K562 (cell line): ENCODE data around the gene TRIM45. TPM values are rescaled to one million over a fixed set of nuclear protein-coding genes. Genes with fewer than 3 reads are reported as not detected.

Source experiments
- ARID1B ChIP-seq: fragments of 450-650 bp; IDR thresholded peaks from 2 replicates; pipeline ENCODE4 v1.6.1; 2016; ENCODE audit warnings: antibody characterized with exemption, mild to moderate bottlenecking, inconsistent platforms
- ASH1L ChIP-seq: fragments of 450-650 bp; IDR thresholded peaks from 2 replicates; pipeline ENCODE4 v1.6.1; 2018; ENCODE audit warnings: borderline replicate concordance, mild to moderate bottlenecking, low read depth; ENCODE audit not compliant: partially characterized antibody
- CSDE1 ChIP-seq, 2 experiments: fragments of 450-650 bp; IDR thresholded peaks; 2 replicates each; pipeline ENCODE4 v1.6.1; 2016; ENCODE audit warnings: mild to moderate bottlenecking in 1 of 2
- DMBX1 ChIP-seq: fragments of 250-450 bp; sonication (Bioruptor Pico); IDR thresholded peaks from 2 replicates; pipeline ENCODE4 v1.8.0; 2022; ENCODE audit warnings: inconsistent platforms, mild to moderate bottlenecking, moderate library complexity, borderline replicate concordance
- E2F3 ChIP-seq: fragments of 250-450 bp; sonication (Bioruptor Pico); IDR thresholded peaks from 2 replicates; pipeline ENCODE4 v1.4.0; 2020; ENCODE audit warnings: mild to moderate bottlenecking
- EP400 ChIP-seq: fragments of 450-650 bp; IDR thresholded peaks from 2 replicates; pipeline ENCODE4 v1.6.1; 2017; ENCODE audit warnings: antibody characterized with exemption, mild to moderate bottlenecking, moderate library complexity
- ETS2 ChIP-seq: IDR thresholded peaks from 2 replicates; pipeline ENCODE4 v1.6.1; 2016; ENCODE audit warnings: borderline replicate concordance, missing genetic modification characterization, mild to moderate bottlenecking, moderate library complexity, missing compliant biosample characterization; ENCODE audit not compliant: poor library complexity, severe bottlenecking
- HDAC3 ChIP-seq: fragments of 450-650 bp; IDR thresholded peaks from 2 replicates; pipeline ENCODE4 v1.6.1; 2018; ENCODE audit warnings: borderline replicate concordance, mild to moderate bottlenecking, moderate library complexity; ENCODE audit not compliant: partially characterized antibody
- HNRNPL ChIP-seq: fragments of 200-400 bp; formaldehyde crosslinking; IDR thresholded peaks from 2 replicates; pipeline ENCODE4 v1.6.1; 2017; ENCODE audit warnings: low read depth, mild to moderate bottlenecking, low read length
- KLF6 ChIP-seq: fragments of 250-450 bp; sonication (Bioruptor Pico); IDR thresholded peaks from 2 replicates; pipeline ENCODE4 v1.4.0; 2020; ENCODE audit warnings: mild to moderate bottlenecking, moderate library complexity, borderline replicate concordance
- NR3C1 ChIP-seq: sonication (generic); formaldehyde crosslinking; IDR thresholded peaks from 2 replicates; pipeline ENCODE4 v1.8.1; 2022; ENCODE audit warnings: missing genetic modification reagents
- OTX1 ChIP-seq: fragments of 450-650 bp; formaldehyde crosslinking; IDR thresholded peaks from 2 replicates; pipeline ENCODE4 v1.4.0; 2022; ENCODE audit warnings: mild to moderate bottlenecking
- PHB ChIP-seq: fragments of 250-450 bp; sonication (Bioruptor Pico); IDR thresholded peaks from 2 replicates; pipeline ENCODE4 v1.5.0; 2021
- SMARCA4 ChIP-seq: fragments of 450-650 bp; IDR thresholded peaks from 2 replicates; pipeline ENCODE4 v1.6.1; 2016
- XRCC5 ChIP-seq: fragments of 200-400 bp; formaldehyde crosslinking; IDR thresholded peaks from 2 replicates; pipeline ENCODE4 v1.6.1; 2017; ENCODE audit warnings: low read depth, mild to moderate bottlenecking, low read length
- ZBED1 ChIP-seq: IDR thresholded peaks from 2 replicates; pipeline ENCODE4 v1.6.1; 2014
- ZNF282 ChIP-seq: sonication (generic); formaldehyde crosslinking; IDR thresholded peaks from 2 replicates; pipeline ENCODE4 v1.8.1; 2023; ENCODE audit warnings: missing genetic modification reagents
- ZNF584 ChIP-seq: fragments of 200-800 bp; sonication (Bioruptor generic); IDR thresholded peaks from 2 replicates; pipeline ENCODE4 v1.6.1; 2016; ENCODE audit warnings: low read depth, mild to moderate bottlenecking, missing genetic modification characterization, missing compliant biosample characterization
- polyA plus RNA-seq, 8 experiments: library from polyadenylated mRNA; depleted of rRNA in 4 of 8; stranded (reverse) in 5 of 8; unstranded in 3 of 8; fragments of >200 nt; fragmentation: Nextera tagmentation in 2 of 8; fragmentation: Illumina TruSeq in 1 of 8; extraction: Ambion mirVana in 2 of 8; extraction: Trizol in 1 of 8; gene quantifications; 2 replicates each; pipeline versions ENCODE4 v1.2.1 to v1.2.3, GENCODE V29; 2011 to 2014; ENCODE audit warnings: inconsistent platforms in 1 of 8, missing spikeins in 1 of 8
- total RNA-seq, 7 experiments: library from RNA; depleted of rRNA in 6 of 7; stranded (reverse); fragments of >200 nt in 6 of 7; fragmentation: Illumina TruSeq in 2 of 7; extraction: Trizol in 2 of 7; gene quantifications; 2 replicates each; pipeline versions ENCODE4 v1.2.1 to v1.2.3, GENCODE V29; 2011 to 2021; ENCODE audit warnings: low replicate concordance in 1 of 7
- TF ChIP-seq, protein P1 (sequence below): sonication (generic); formaldehyde crosslinking; IDR thresholded peaks from 2 replicates; pipeline ENCODE4 v1.8.1; 2022; ENCODE audit warnings: missing genetic modification reagents
- TF ChIP-seq, protein P2 (sequence below): fragments of 250-450 bp; sonication (Bioruptor Pico); IDR thresholded peaks from 2 replicates; pipeline ENCODE4 v1.8.0; 2021; ENCODE audit warnings: moderate library complexity, mild to moderate bottlenecking, inconsistent platforms
- TF ChIP-seq, protein P3 (sequence below): fragments of 450-650 bp; formaldehyde crosslinking; IDR thresholded peaks from 2 replicates; pipeline ENCODE4 v1.4.0; 2022; ENCODE audit warnings: missing genetic modification characterization
- TF ChIP-seq, protein P4 (sequence below): sonication (generic); formaldehyde crosslinking; IDR thresholded peaks from 2 replicates; pipeline ENCODE4 v1.9.0; 2022; ENCODE audit warnings: mild to moderate bottlenecking, missing genetic modification reagents
- TF ChIP-seq, protein P5 (sequence below): fragments of 200-800 bp; sonication (Bioruptor generic); IDR thresholded peaks from 2 replicates; pipeline ENCODE4 v1.6.1; 2017; ENCODE audit warnings: missing genetic modification characterization, missing compliant biosample characterization

The TRIM45 gene
- total and polyA plus RNA-seq, 9 of the 15 experiments (the other 6 are each of a cell fraction or from before 2014, with no cell fraction given), result 1.9 to 6.2 (median 3.6) TPM

DNA sequence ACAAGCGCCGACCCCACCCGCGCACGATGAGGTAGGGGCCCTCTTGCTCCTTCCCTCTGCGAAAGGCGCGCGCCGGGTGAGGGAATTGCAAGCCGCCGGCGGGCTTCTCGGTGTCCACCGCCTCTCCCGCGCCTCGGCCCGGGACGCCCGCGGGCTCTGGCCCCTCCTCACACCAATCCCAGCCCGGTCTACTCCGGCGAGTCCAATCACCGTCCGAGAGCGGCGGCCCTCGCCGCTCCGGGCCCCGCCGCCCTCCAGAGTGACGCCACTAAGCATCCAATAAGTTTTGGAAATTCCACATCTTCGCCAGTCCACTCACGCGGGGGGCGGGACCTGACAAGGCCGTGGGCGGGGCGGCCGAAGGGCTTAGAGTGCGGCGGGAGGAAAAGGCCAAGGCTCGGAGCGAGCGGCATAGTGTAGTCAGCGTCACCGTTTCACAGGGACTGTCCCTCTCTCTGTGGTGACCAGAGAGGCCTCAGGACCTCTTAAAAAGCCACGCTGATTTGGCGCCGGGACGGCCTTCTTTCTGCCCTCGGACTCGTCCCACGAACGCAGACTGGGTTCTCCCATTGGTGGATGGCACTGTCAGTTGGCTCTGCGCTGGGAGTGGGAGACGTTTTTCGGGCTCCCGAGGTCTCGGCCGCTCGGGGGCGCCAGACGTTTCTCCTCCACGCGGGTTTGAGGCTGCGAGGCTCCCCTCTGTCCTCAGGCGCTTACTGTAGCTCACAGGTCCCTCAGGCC is at the start of gene TRIM45 (continued):
- no peak for TF ChIP-seq SMARCA4
- peak; percentile 76 for TF ChIP-seq EP400
- peak; percentile 32 for TF ChIP-seq XRCC5
- TF ChIP-seq DMBX1, result no peak
- TF ChIP-seq E2F3 (CRISPR knock-in tag), result peak; percentile 52; the same call in 1 of the 2 replicates
- TF ChIP-seq HDAC3, result no peak
- TF ChIP-seq ZNF584 (CRISPR knock-in tag), result no peak
- TF ChIP-seq ARID1B, result peak; percentile 10; the same call in 1 of the 2 replicates
- TF ChIP-seq, protein P1, sequence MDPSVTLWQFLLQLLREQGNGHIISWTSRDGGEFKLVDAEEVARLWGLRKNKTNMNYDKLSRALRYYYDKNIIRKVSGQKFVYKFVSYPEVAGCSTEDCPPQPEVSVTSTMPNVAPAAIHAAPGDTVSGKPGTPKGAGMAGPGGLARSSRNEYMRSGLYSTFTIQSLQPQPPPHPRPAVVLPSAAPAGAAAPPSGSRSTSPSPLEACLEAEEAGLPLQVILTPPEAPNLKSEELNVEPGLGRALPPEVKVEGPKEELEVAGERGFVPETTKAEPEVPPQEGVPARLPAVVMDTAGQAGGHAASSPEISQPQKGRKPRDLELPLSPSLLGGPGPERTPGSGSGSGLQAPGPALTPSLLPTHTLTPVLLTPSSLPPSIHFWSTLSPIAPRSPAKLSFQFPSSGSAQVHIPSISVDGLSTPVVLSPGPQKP (CRISPR knock-in tag), result no peak
- TF ChIP-seq, protein P2, sequence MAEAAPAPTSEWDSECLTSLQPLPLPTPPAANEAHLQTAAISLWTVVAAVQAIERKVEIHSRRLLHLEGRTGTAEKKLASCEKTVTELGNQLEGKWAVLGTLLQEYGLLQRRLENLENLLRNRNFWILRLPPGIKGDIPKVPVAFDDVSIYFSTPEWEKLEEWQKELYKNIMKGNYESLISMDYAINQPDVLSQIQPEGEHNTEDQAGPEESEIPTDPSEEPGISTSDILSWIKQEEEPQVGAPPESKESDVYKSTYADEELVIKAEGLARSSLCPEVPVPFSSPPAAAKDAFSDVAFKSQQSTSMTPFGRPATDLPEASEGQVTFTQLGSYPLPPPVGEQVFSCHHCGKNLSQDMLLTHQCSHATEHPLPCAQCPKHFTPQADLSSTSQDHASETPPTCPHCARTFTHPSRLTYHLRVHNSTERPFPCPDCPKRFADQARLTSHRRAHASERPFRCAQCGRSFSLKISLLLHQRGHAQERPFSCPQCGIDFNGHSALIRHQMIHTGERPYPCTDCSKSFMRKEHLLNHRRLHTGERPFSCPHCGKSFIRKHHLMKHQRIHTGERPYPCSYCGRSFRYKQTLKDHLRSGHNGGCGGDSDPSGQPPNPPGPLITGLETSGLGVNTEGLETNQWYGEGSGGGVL, result no peak
- TF ChIP-seq, protein P3, sequence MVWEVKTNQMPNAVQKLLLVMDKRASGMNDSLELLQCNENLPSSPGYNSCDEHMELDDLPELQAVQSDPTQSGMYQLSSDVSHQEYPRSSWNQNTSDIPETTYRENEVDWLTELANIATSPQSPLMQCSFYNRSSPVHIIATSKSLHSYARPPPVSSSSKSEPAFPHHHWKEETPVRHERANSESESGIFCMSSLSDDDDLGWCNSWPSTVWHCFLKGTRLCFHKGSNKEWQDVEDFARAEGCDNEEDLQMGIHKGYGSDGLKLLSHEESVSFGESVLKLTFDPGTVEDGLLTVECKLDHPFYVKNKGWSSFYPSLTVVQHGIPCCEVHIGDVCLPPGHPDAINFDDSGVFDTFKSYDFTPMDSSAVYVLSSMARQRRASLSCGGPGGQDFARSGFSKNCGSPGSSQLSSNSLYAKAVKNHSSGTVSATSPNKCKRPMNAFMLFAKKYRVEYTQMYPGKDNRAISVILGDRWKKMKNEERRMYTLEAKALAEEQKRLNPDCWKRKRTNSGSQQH (CRISPR knock-in tag), result no peak
- TF ChIP-seq, protein P4, sequence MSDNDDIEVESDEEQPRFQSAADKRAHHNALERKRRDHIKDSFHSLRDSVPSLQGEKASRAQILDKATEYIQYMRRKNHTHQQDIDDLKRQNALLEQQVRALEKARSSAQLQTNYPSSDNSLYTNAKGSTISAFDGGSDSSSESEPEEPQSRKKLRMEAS (CRISPR knock-in tag), result peak; percentile 71
- no peak for TF ChIP-seq PHB
- TF ChIP-seq, protein P5, sequence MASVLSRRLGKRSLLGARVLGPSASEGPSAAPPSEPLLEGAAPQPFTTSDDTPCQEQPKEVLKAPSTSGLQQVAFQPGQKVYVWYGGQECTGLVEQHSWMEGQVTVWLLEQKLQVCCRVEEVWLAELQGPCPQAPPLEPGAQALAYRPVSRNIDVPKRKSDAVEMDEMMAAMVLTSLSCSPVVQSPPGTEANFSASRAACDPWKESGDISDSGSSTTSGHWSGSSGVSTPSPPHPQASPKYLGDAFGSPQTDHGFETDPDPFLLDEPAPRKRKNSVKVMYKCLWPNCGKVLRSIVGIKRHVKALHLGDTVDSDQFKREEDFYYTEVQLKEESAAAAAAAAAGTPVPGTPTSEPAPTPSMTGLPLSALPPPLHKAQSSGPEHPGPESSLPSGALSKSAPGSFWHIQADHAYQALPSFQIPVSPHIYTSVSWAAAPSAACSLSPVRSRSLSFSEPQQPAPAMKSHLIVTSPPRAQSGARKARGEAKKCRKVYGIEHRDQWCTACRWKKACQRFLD, result no peak
- no peak for TF ChIP-seq OTX1 (CRISPR knock-in tag)
- TF ChIP-seq KLF6 (CRISPR knock-in tag), result no peak
- TF ChIP-seq HNRNPL, result no peak
- TF ChIP-seq NR3C1, result no peak
- peak in 1 of 2 experiments; percentile 66; a peak in 1 of 4 replicates for TF ChIP-seq CSDE1 (IDR thresholded peaks at IDR 0.05)
- TF ChIP-seq ETS2, result no peak
- TF ChIP-seq ASH1L, result peak; percentile 85
- TF ChIP-seq ZBED1, result no peak
- no peak for TF ChIP-seq ZNF282 (CRISPR knock-in tag)
